HCT116 (cell line): ENCODE results near the gene MNAT1. TPM values are rescaled to one million over a fixed set of nuclear protein-coding genes. Genes with fewer than 3 reads are reported as not detected.

Experiments
- ATAC-seq: fragments of 200-7000 bp; cut with Tn5 transposase; 2 replicates; pipeline ENCODE4 v1.9.1; 2020; ENCODE audit warnings: mild to moderate bottlenecking, moderate library complexity
- BruUV-seq: library from RNA; stranded (reverse); fragments of 400-500 nt; replicated peaks from 2 replicates; lab custom pipeline; 2021; lab: Mats Ljungman, UMichigan
- CTCF ChIA-PET: fragments of 300-600 bp; sonication (Branson Sonifier 250); formaldehyde crosslinking; loops from one replicate; lab custom pipeline; 2021; ENCODE audit warnings: antibody characterized with exemption; lab: Charles Lee
- POLR2A ChIA-PET: fragments of 300-600, 350-600 bp; sonication (Branson Sonifier 250); formaldehyde crosslinking; loops from one replicate; lab custom pipeline; 2021; ENCODE audit warnings: antibody characterized with exemption; lab: Charles Lee
- RAD21 ChIA-PET, 2 experiments: fragments of 300-600 bp; sonication (Branson Sonifier 250); formaldehyde crosslinking; loops; one replicate each; lab custom pipeline; 2023; ENCODE audit warnings: low total read pairs in 2 of 2; ENCODE audit not compliant: uncharacterized antibody in 2 of 2, unreplicated experiment in 2 of 2, low non-redundant PET in 1 of 2; lab: Charles Lee
- DNase-seq: peaks from one replicate; pipeline ENCODE4 v3.0.0-alpha.2; 2010; ENCODE audit warnings: low read depth, low spot score
- H2AFZ ChIP-seq: fragments of 200-600 bp; shearing (Covaris generic), sonication (generic); 2 replicates; pipeline ENCODE4 v1.6.1; 2017; ENCODE audit warnings: low read depth, mixed run types, mixed read lengths, antibody characterized with exemption, low read length; ENCODE audit not compliant: poor library complexity, severe bottlenecking
- H3K27ac ChIP-seq: 2 replicates; pipeline ENCODE4 v1.5.1; 2012; ENCODE audit warnings: low read depth, low read length
- H3K27me3 ChIP-seq: fragments of 200-600 bp; sonication (generic); 2 replicates; pipeline ENCODE4 v1.6.1; 2016; ENCODE audit warnings: mixed run types, low read length, mixed read lengths; ENCODE audit not compliant: insufficient read depth
- H3K36me3 ChIP-seq, 2 experiments: fragments of 200-500 bp in 1 of 2; fragments of 200-600 bp in 1 of 2; sonication (Bioruptor generic) in 1 of 2; sonication (generic) in 1 of 2; 2 replicates each; pipeline versions ENCODE4 v1.5.1 to v1.6.1; 2014 to 2016; ENCODE audit warnings: low read length in 2 of 2, inconsistent platforms in 1 of 2, mixed read lengths in 1 of 2, mixed run types in 1 of 2; ENCODE audit not compliant: insufficient read depth in 2 of 2, control insufficient read depth in 1 of 2
- H3K4me1 ChIP-seq, 2 experiments: fragments of 200-600 bp in 1 of 2; sonication (generic) in 1 of 2; 2 replicates each; pipeline versions ENCODE4 v1.5.1 to v1.6.1; 2012 to 2017; ENCODE audit warnings: low read length in 2 of 2, inconsistent platforms in 1 of 2, mild to moderate bottlenecking in 1 of 2, mixed read lengths in 1 of 2, mixed run types in 1 of 2, moderate library complexity in 1 of 2; ENCODE audit not compliant: insufficient read depth in 2 of 2, control insufficient read depth in 1 of 2
- H3K4me2 ChIP-seq: fragments of 200-600 bp; sonication (generic); 2 replicates; pipeline ENCODE4 v1.6.1; 2017; ENCODE audit warnings: mixed run types, low read length, mixed read lengths
- H3K4me3 ChIP-seq, 2 experiments: fragments of 200-600 bp in 1 of 2; sonication (generic) in 1 of 2; replicated peaks in 1 of 2; 2 replicates each; pipeline ENCODE4 v1.5.1; 2011 to 2016; ENCODE audit warnings: low read length in 2 of 2, control low read depth in 1 of 2, low read depth in 1 of 2, mild to moderate bottlenecking in 1 of 2, mixed read lengths in 1 of 2, mixed run types in 1 of 2
- H3K79me2 ChIP-seq: fragments of 200-600 bp; sonication (generic); 2 replicates; pipeline ENCODE4 v1.6.1; 2017; ENCODE audit warnings: mild to moderate bottlenecking, mixed run types, low read length, moderate library complexity, mixed read lengths; ENCODE audit not compliant: insufficient read depth
- H3K9ac ChIP-seq: fragments of 200-600 bp; sonication (generic); 2 replicates; pipeline ENCODE4 v1.6.1; 2016; ENCODE audit warnings: low read length, mixed read lengths
- H3K9me2 ChIP-seq: fragments of 200-600 bp; sonication (generic), shearing (Covaris generic); 2 replicates; pipeline ENCODE4 v1.6.1; 2017; ENCODE audit warnings: mixed run types, mild to moderate bottlenecking, moderate library complexity; ENCODE audit not compliant: insufficient read depth
- H3K9me3 ChIP-seq, 2 experiments: fragments of 200-500 bp in 1 of 2; fragments of 200-600 bp in 1 of 2; sonication (Bioruptor generic) in 1 of 2; sonication (generic) in 1 of 2; 2 replicates each; pipeline ENCODE4 v1.6.1; 2014 to 2017; ENCODE audit warnings: low read length in 2 of 2, mixed read lengths in 2 of 2, inconsistent platforms in 1 of 2, low read depth in 1 of 2, mild to moderate bottlenecking in 1 of 2, mixed run types in 1 of 2, moderate library complexity in 1 of 2; ENCODE audit not compliant: control insufficient read depth in 1 of 2, insufficient read depth in 1 of 2
- H4K20me1 ChIP-seq: fragments of 200-600 bp; sonication (generic), shearing (Covaris generic); 2 replicates; pipeline ENCODE4 v1.6.1; 2017; ENCODE audit warnings: mixed run types, mild to moderate bottlenecking, moderate library complexity; ENCODE audit not compliant: insufficient read depth
- CBX3 ChIP-seq: IDR thresholded peaks from 2 replicates; pipeline ENCODE4 v1.6.1; 2012; ENCODE audit warnings: low read depth
- CEBPB ChIP-seq: IDR thresholded peaks from 2 replicates; pipeline ENCODE4 v1.6.1; 2012; ENCODE audit warnings: low read depth
- EGR1 ChIP-seq: IDR thresholded peaks from 2 replicates; pipeline ENCODE4 v1.6.1; 2012; ENCODE audit warnings: low read depth
- EZH2 ChIP-seq: fragments of 200-600 bp; sonication (generic); IDR thresholded peaks from 2 replicates; pipeline ENCODE4 v1.6.1; 2017; ENCODE audit warnings: antibody characterized with exemption, mixed run types
- EZH2phosphoT487 ChIP-seq: fragments of 200-600 bp; IDR thresholded peaks from 2 replicates; pipeline ENCODE4 v1.6.1; 2018; ENCODE audit warnings: antibody characterized with exemption, borderline replicate concordance
- JUND ChIP-seq: IDR thresholded peaks from 2 replicates; pipeline ENCODE4 v1.6.1; 2012
- MAX ChIP-seq: IDR thresholded peaks from 2 replicates; pipeline ENCODE4 v1.6.1; 2012
- POLR2A ChIP-seq: IDR thresholded peaks from 2 replicates; pipeline ENCODE4 v1.7.0; 2011; ENCODE audit warnings: borderline replicate concordance; ENCODE audit not compliant: insufficient read depth, insufficient read length; ENCODE audit errors: extremely low read depth
- POLR2AphosphoS5 ChIP-seq: IDR thresholded peaks from 2 replicates; pipeline ENCODE4 v1.6.1; 2011; ENCODE audit warnings: mild to moderate bottlenecking, low read depth, low read length, moderate library complexity
- RAD21 ChIP-seq: IDR thresholded peaks from 2 replicates; pipeline ENCODE4 v1.6.1; 2012; ENCODE audit warnings: low read depth, mild to moderate bottlenecking
- SP1 ChIP-seq: IDR thresholded peaks from 2 replicates; pipeline ENCODE4 v1.6.1; 2012; ENCODE audit warnings: low read depth
- SRF ChIP-seq: IDR thresholded peaks from 2 replicates; pipeline ENCODE4 v1.6.1; 2012; ENCODE audit warnings: low read depth
- TCF7L2 ChIP-seq: IDR thresholded peaks from 2 replicates; pipeline ENCODE4 v1.7.0; 2011; ENCODE audit warnings: borderline replicate concordance, inconsistent platforms; ENCODE audit not compliant: insufficient read depth, insufficient read length; ENCODE audit errors: extremely low read depth
- ZFX ChIP-seq: fragments of 450-650 bp; IDR thresholded peaks from 2 replicates; pipeline ENCODE4 v1.6.1; 2017
- ZNF274 ChIP-seq: fragments of 200-500 bp; sonication (Bioruptor generic); IDR thresholded peaks from 2 replicates; pipeline ENCODE4 v1.6.1; 2014; ENCODE audit warnings: mild to moderate bottlenecking, low read depth, low read length, inconsistent platforms
- intact Hi-C: fragments of 100-400 bp; cut with micrococcal nuclease; formaldehyde crosslinking; loops from 2 replicates; pipeline ENCODE4 v1.10.0; 2022
- total RNA-seq: library from RNA; stranded (reverse); gene quantifications from one replicate; pipeline ENCODE4 v1.2.1, GENCODE V29; 2021; ENCODE audit not compliant: unreplicated experiment

Gene MNAT1
- total RNA-seq, 1 experiment from 2014 or later, result 49.3 TPM

GRCh38 chr14:60817113-60817512, 82.6 kb downstream of the MNAT1 start:
- Histone ChIP-seq H3K4me3 (no peak overlapping the region), H4K20me1 (no peaks in the 10 kb centered on the region; the same call in 1 of the 2 replicates), H3K27me3 (no peaks in the 10 kb centered on the region), H3K79me2 (no peaks in the 10 kb centered on the region), H3K36me3 (peaks cover 0 to 3% of the 10 kb centered on the region in 2 experiments; a peak in 1 of 4 replicates), H3K27ac (no peak overlapping the region), H2AFZ (no peak overlapping the region), H3K4me2 (no peak overlapping the region), H3K9me2 (no peaks in the 10 kb centered on the region), H3K9me3 (no peaks in the 10 kb centered on the region), H3K4me1 (peaks cover 0 to 3% of the 10 kb centered on the region in 2 experiments; a peak in 1 of 4 replicates), H3K9ac (no peak overlapping the region)
- RAD21 ChIA-PET, result no interaction called here
- POLR2A ChIA-PET, result no interaction called here
- no peak for DNase-seq
- ATAC-seq, result no peak
- TF ChIP-seq ZNF274, result no peak
- TF ChIP-seq POLR2AphosphoS5, result no peak
- TF ChIP-seq CEBPB, result no peak
- BruUV-seq, result no TSS peak
- CTCF ChIA-PET, result no interaction called here
- intact Hi-C loops, result no loop called here

GRCh38 chr14:60819575-60819974, 85.0 kb downstream of the MNAT1 start:
- Histone ChIP-seq H3K79me2 (no peaks in the 10 kb centered on the region), H3K9me3 (no peaks in the 10 kb centered on the region), H3K36me3 (no peaks in the 10 kb centered on the region; a peak in 1 of 4 replicates), H2AFZ (no peak overlapping the region), H3K4me3 (no peak overlapping the region), H4K20me1 (no peaks in the 10 kb centered on the region; the same call in 1 of the 2 replicates), H3K27ac (no peak overlapping the region), H3K4me2 (no peak overlapping the region), H3K4me1 (peaks cover 0 to 3% of the 10 kb centered on the region in 2 experiments; a peak in 1 of 4 replicates), H3K9ac (no peak overlapping the region), H3K27me3 (no peaks in the 10 kb centered on the region), H3K9me2 (no peaks in the 10 kb centered on the region)
- intact Hi-C loops, result no loop called here
- RAD21 ChIA-PET, result no interaction called here
- CTCF ChIA-PET, result no interaction called here
- no TSS peak for BruUV-seq
- POLR2A ChIA-PET, result no interaction called here
- TF ChIP-seq EGR1 (no peak), POLR2A (no peak), CEBPB (no peak), JUND (no peak), SRF (no peak), RAD21 (no peak), EZH2 (no peak), SP1 (no peak), EZH2phosphoT487 (no peak), MAX (no peak), ZNF274 (no peak), CBX3 (no peak), ZFX (no peak), TCF7L2 (no peak)
- ATAC-seq (no peak), DNase-seq (no peak)
